OCI-LY1 (cell line): ENCODE measurements around the gene CDH22.

ENCODE experiments used
- H2AFZ ChIP-seq: fragments of 200-600 bp; sonication (generic), shearing (Covaris generic); 2 replicates; pipeline ENCODE4 v1.6.0; 2014; ENCODE audit warnings: antibody characterized with exemption, mild to moderate bottlenecking, low read length
- H3F3A ChIP-seq: fragments of 200-600 bp; sonication (generic), shearing (Covaris generic); 2 replicates; pipeline ENCODE4 v1.6.0; 2014; ENCODE audit warnings: mild to moderate bottlenecking, antibody characterized with exemption, low read length, moderate library complexity; ENCODE audit not compliant: insufficient read depth
- H3K27ac ChIP-seq: fragments of 200-600 bp; sonication (generic); 2 replicates; pipeline ENCODE4 v1.5.1; 2014; ENCODE audit warnings: low read length, mixed run types, mild to moderate bottlenecking, low read depth; ENCODE audit not compliant: poor library complexity, severe bottlenecking
- H3K27me3 ChIP-seq: fragments of 200-600 bp; sonication (generic); 2 replicates; pipeline ENCODE4 v1.6.0; 2014; ENCODE audit warnings: antibody characterized with exemption, mild to moderate bottlenecking, low read length, moderate library complexity; ENCODE audit not compliant: insufficient read depth
- H3K36me3 ChIP-seq: fragments of 200-600 bp; sonication (generic); 2 replicates; pipeline ENCODE4 v1.6.1; 2014; ENCODE audit warnings: mild to moderate bottlenecking, antibody characterized with exemption, low read length, moderate library complexity, mixed read lengths; ENCODE audit not compliant: insufficient read depth
- H3K4me1 ChIP-seq: fragments of 200-600 bp; sonication (generic); 2 replicates; pipeline ENCODE4 v1.5.1; 2014; ENCODE audit warnings: mild to moderate bottlenecking, low read length, moderate library complexity; ENCODE audit not compliant: insufficient read depth, severe bottlenecking
- H3K4me2 ChIP-seq: fragments of 200-600 bp; sonication (generic), shearing (Covaris generic); 2 replicates; pipeline ENCODE4 v1.6.1; 2014; ENCODE audit warnings: low read length
- H3K4me3 ChIP-seq: fragments of 200-600 bp; sonication (generic); 2 replicates; pipeline ENCODE4 v1.5.1; 2014; ENCODE audit warnings: low read length, low read depth, mild to moderate bottlenecking, mixed read lengths; ENCODE audit not compliant: poor library complexity, severe bottlenecking
- H3K79me2 ChIP-seq: fragments of 200-600 bp; shearing (Covaris generic); 2 replicates; pipeline ENCODE4 v1.6.1; 2016; ENCODE audit warnings: mixed run types, low read length, mixed read lengths; ENCODE audit not compliant: insufficient read depth
- H3K9ac ChIP-seq: fragments of 200-600 bp; sonication (generic), shearing (Covaris generic); 2 replicates; pipeline ENCODE4 v1.6.1; 2014; ENCODE audit warnings: mild to moderate bottlenecking, low read length, mixed read lengths
- H3K9me2 ChIP-seq: fragments of 200-600 bp; sonication (generic), shearing (Covaris generic); 2 replicates; pipeline ENCODE4 v1.6.1; 2014; ENCODE audit warnings: low read depth, mild to moderate bottlenecking, low read length, mixed read lengths
- H3K9me3 ChIP-seq: fragments of 200-600 bp; shearing (Covaris generic); 2 replicates; pipeline ENCODE4 v1.6.1; 2014; ENCODE audit warnings: low read length, mixed read lengths
- H4K20me1 ChIP-seq: fragments of 200-600 bp; sonication (generic), shearing (Covaris generic); 2 replicates; pipeline ENCODE4 v1.6.0; 2016; ENCODE audit warnings: mild to moderate bottlenecking, low read length; ENCODE audit not compliant: insufficient read depth
- CTCF ChIP-seq: fragments of 200-600 bp; sonication (generic), shearing (Covaris generic); IDR thresholded peaks from 2 replicates; pipeline ENCODE4 v1.5.1; 2017; ENCODE audit warnings: mild to moderate bottlenecking, antibody characterized with exemption, low read length, moderate library complexity, mixed read lengths
- EZH2 ChIP-seq: fragments of 200-600 bp; sonication (generic), shearing (Covaris generic); IDR thresholded peaks from 2 replicates; pipeline ENCODE4 v1.8.0; 2017; ENCODE audit warnings: borderline replicate concordance, mixed run types, mild to moderate bottlenecking, antibody characterized with exemption, low read length, moderate library complexity, mixed read lengths

Gene CDH22

GRCh38 chr20:46339037-46339436, 30.7 kb upstream of the CDH22 start:
- H3K9ac ChIP-seq = no peak overlapping the region
- H3K27ac ChIP-seq = no peak overlapping the region
- H3K4me2 ChIP-seq = no peak overlapping the region
- H3K79me2 ChIP-seq = no peaks in the 10 kb centered on the region
- H3K27me3 ChIP-seq = no peaks in the 10 kb centered on the region
- no peak overlapping the region for H2AFZ ChIP-seq
- no peaks in the 10 kb centered on the region for H4K20me1 ChIP-seq
- no peaks in the 10 kb centered on the region for H3K36me3 ChIP-seq
- H3F3A ChIP-seq = no peaks in the 10 kb centered on the region
- H3K9me3 ChIP-seq = no peaks in the 10 kb centered on the region
- no peaks in the 10 kb centered on the region for H3K9me2 ChIP-seq
- TF ChIP-seq EZH2 (no peak), CTCF (no peak)
- H3K4me1 ChIP-seq = no peaks in the 10 kb centered on the region
- no peak overlapping the region for H3K4me3 ChIP-seq

- H3K9me2 ChIP-seq = no peaks in the 10 kb centered on the region
- H2AFZ ChIP-seq = no peak overlapping the region
- no peaks in the 10 kb centered on the region for H3K36me3 ChIP-seq
- TF ChIP-seq CTCF = no peak
- TF ChIP-seq EZH2 = no peak
- no peak overlapping the region for H3K4me3 ChIP-seq
- no peaks in the 10 kb centered on the region for H3K9me3 ChIP-seq
- H3K4me1 ChIP-seq = no peaks in the 10 kb centered on the region
- H3K27me3 ChIP-seq = no peaks in the 10 kb centered on the region
- no peaks in the 10 kb centered on the region for H4K20me1 ChIP-seq
- no peak overlapping the region for H3K4me2 ChIP-seq
- no peaks in the 10 kb centered on the region for H3F3A ChIP-seq
- H3K79me2 ChIP-seq = no peaks in the 10 kb centered on the region
- no peak overlapping the region for H3K9ac ChIP-seq
- no peak overlapping the region for H3K27ac ChIP-seq
These were observed 28.4 kb upstream of the CDH22 start for GRCh38 chr20:46336735-46337134.

- Histone ChIP-seq H2AFZ (no peak overlapping the region), H3K36me3 (no peaks in the 10 kb centered on the region), H3F3A (no peaks in the 10 kb centered on the region), H3K4me1 (no peaks in the 10 kb centered on the region), H3K27ac (no peak overlapping the region), H3K9me3 (no peaks in the 10 kb centered on the region), H3K27me3 (no peaks in the 10 kb centered on the region), H3K4me3 (no peak overlapping the region), H3K9me2 (no peaks in the 10 kb centered on the region), H3K9ac (no peak overlapping the region), H4K20me1 (no peaks in the 10 kb centered on the region), H3K4me2 (no peak overlapping the region), H3K79me2 (no peaks in the 10 kb centered on the region)
- no peak for TF ChIP-seq EZH2
- TF ChIP-seq CTCF = no peak
These were observed 26.1 kb upstream of the CDH22 start for GRCh38 chr20:46334303-46334904.
